ENCODE measurements around the gene ATP8B4. TPM values are rescaled to one million over a fixed set of nuclear protein-coding genes. Genes with fewer than 3 reads are reported as not detected.

ATP8B4 gene
- total and polyA plus RNA-seq, 4 donors = 1.9 to 19.7 (median 12.4) TPM

DNA sequence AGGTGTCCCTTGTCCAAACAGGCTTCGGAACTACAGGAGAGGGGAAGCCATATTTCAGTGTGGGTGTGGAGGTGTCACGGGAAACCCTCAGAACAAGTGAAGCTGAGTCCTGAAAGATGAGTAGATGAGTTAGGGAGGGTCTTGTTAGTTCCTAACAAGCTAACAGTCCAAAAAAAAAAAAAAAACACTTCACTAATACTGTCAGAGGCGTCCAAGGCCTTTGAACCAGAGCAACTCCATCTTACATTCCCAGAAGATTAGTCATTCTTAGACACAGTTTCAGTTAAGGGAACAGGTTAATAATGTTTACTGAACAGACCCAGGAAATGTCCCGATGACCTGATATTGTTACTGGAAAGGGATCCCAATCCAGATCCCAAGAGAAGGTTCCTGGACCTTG, 7.0 kb upstream of the ATP8B4 start (continued):
- TF ChIP-seq, protein P1, sequence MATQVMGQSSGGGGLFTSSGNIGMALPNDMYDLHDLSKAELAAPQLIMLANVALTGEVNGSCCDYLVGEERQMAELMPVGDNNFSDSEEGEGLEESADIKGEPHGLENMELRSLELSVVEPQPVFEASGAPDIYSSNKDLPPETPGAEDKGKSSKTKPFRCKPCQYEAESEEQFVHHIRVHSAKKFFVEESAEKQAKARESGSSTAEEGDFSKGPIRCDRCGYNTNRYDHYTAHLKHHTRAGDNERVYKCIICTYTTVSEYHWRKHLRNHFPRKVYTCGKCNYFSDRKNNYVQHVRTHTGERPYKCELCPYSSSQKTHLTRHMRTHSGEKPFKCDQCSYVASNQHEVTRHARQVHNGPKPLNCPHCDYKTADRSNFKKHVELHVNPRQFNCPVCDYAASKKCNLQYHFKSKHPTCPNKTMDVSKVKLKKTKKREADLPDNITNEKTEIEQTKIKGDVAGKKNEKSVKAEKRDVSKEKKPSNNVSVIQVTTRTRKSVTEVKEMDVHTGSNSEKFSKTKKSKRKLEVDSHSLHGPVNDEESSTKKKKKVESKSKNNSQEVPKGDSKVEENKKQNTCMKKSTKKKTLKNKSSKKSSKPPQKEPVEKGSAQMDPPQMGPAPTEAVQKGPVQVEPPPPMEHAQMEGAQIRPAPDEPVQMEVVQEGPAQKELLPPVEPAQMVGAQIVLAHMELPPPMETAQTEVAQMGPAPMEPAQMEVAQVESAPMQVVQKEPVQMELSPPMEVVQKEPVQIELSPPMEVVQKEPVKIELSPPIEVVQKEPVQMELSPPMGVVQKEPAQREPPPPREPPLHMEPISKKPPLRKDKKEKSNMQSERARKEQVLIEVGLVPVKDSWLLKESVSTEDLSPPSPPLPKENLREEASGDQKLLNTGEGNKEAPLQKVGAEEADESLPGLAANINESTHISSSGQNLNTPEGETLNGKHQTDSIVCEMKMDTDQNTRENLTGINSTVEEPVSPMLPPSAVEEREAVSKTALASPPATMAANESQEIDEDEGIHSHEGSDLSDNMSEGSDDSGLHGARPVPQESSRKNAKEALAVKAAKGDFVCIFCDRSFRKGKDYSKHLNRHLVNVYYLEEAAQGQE (IDR thresholded peaks at IDR 0.05) = no peak
- TF ChIP-seq HNF4G (IDR thresholded peaks at IDR 0.05) (no peak), HNF4A (conservative IDR thresholded peaks at IDR 0.05) (no peak)

DNA sequence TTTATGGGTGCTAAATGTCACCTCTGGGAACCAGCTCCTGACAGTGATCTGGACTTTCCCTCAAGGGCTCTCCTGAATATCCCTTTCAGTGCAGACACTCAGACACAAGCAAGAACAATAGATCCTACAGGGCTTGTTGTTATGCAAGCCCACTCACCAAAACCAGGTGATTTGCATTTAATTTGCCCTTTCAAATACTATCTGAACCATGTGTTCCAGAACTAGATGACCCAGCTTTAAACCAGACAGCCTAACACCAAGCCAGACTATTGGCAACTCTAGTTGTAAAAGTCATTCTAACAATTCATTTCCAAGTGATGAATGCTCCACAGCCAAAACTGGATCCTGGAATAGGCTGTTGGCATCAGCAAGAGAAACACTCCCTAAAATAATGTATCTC, 5.6 kb upstream of the ATP8B4 start:
- H3K27ac ChIP-seq (ENCODE audit: low read depth in 1 of 2, low read length in 2 of 2) = no peak overlapping the region
- peaks cover 0 to 2% (median 0%) of the 10 kb centered on the region in 4 donors for H3K9me3 ChIP-seq (ENCODE audit: control insufficient read depth in 4 of 4, low read length in 3 of 4)
- no peak for DNase-seq (ENCODE audit: low spot score)
- no peak overlapping the region for H3K9ac ChIP-seq (ENCODE audit: low read depth in 1 of 2, low read length in 2 of 2)
- TF ChIP-seq HNF4A (conservative IDR thresholded peaks at IDR 0.05) (no peak), RXRA (IDR thresholded peaks at IDR 0.05) (no peak), JUND (IDR thresholded peaks at IDR 0.05) (no peak), NR2F2 (IDR thresholded peaks at IDR 0.05) (no peak), YY1 (IDR thresholded peaks at IDR 0.05) (no peak), SP1 (IDR thresholded peaks at IDR 0.05) (no peak), FOXA2 (IDR thresholded peaks at IDR 0.05) (no peak), TAF1 (conservative IDR thresholded peaks at IDR 0.05) (no peak), GABPA (IDR thresholded peaks at IDR 0.05 in 1 of 2, conservative IDR thresholded peaks at IDR 0.05 in 1 of 2) (no peak), EGR1 (IDR thresholded peaks at IDR 0.05; ENCODE audit: low read depth in 2 of 2) (no peak), FOXA1 (IDR thresholded peaks at IDR 0.05) (no peak)
- TF ChIP-seq, protein P2, sequence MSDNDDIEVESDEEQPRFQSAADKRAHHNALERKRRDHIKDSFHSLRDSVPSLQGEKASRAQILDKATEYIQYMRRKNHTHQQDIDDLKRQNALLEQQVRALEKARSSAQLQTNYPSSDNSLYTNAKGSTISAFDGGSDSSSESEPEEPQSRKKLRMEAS (IDR thresholded peaks at IDR 0.05) = no peak
- TF ChIP-seq, protein P3, sequence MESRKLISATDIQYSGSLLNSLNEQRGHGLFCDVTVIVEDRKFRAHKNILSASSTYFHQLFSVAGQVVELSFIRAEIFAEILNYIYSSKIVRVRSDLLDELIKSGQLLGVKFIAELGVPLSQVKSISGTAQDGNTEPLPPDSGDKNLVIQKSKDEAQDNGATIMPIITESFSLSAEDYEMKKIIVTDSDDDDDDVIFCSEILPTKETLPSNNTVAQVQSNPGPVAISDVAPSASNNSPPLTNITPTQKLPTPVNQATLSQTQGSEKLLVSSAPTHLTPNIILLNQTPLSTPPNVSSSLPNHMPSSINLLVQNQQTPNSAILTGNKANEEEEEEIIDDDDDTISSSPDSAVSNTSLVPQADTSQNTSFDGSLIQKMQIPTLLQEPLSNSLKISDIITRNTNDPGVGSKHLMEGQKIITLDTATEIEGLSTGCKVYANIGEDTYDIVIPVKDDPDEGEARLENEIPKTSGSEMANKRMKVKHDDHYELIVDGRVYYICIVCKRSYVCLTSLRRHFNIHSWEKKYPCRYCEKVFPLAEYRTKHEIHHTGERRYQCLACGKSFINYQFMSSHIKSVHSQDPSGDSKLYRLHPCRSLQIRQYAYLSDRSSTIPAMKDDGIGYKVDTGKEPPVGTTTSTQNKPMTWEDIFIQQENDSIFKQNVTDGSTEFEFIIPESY (IDR thresholded peaks at IDR 0.05) = no peak
- TF ChIP-seq, protein P4, sequence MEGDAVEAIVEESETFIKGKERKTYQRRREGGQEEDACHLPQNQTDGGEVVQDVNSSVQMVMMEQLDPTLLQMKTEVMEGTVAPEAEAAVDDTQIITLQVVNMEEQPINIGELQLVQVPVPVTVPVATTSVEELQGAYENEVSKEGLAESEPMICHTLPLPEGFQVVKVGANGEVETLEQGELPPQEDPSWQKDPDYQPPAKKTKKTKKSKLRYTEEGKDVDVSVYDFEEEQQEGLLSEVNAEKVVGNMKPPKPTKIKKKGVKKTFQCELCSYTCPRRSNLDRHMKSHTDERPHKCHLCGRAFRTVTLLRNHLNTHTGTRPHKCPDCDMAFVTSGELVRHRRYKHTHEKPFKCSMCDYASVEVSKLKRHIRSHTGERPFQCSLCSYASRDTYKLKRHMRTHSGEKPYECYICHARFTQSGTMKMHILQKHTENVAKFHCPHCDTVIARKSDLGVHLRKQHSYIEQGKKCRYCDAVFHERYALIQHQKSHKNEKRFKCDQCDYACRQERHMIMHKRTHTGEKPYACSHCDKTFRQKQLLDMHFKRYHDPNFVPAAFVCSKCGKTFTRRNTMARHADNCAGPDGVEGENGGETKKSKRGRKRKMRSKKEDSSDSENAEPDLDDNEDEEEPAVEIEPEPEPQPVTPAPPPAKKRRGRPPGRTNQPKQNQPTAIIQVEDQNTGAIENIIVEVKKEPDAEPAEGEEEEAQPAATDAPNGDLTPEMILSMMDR (IDR thresholded peaks at IDR 0.05; ENCODE audit: low read depth, low read length, missing input control) = no peak
- TF ChIP-seq, protein P5, sequence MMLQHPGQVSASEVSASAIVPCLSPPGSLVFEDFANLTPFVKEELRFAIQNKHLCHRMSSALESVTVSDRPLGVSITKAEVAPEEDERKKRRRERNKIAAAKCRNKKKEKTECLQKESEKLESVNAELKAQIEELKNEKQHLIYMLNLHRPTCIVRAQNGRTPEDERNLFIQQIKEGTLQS (IDR thresholded peaks at IDR 0.05) = no peak
- TF ChIP-seq, protein P1 (IDR thresholded peaks at IDR 0.05) = no peak
- no peaks in the 10 kb centered on the region for H3K27me3 ChIP-seq (ENCODE audit: control insufficient read depth in 4 of 4, insufficient read depth in 4 of 4, low read length in 3 of 4)
- H3K4me1 ChIP-seq (ENCODE audit: control insufficient read depth in 4 of 4, insufficient read depth in 4 of 4, low read length in 3 of 4) = no peaks in the 10 kb centered on the region
- H3K4me3 ChIP-seq (ENCODE audit: low read depth in 1 of 3, low read length in 3 of 3) = no peak overlapping the region
- no peaks in the 10 kb centered on the region for H3K36me3 ChIP-seq (ENCODE audit: control insufficient read depth in 4 of 4, insufficient read depth in 3 of 4, low read depth in 1 of 4, low read length in 3 of 4)

All from liver (tissue), 9 donors.